Activated gamma-delta T cell treated with anti-CD3 and anti-CD28 coated beads, Interleukin-2, amount 50 U/mL, for 16 hours (primary cell): ENCODE data around the gene C15orf62.

Source experiments
- DNase-seq: peaks from one replicate; pipeline ENCODE4 v3.0.0-alpha.2; 2020; ENCODE audit warnings: low read depth

Gene C15orf62

DNA sequence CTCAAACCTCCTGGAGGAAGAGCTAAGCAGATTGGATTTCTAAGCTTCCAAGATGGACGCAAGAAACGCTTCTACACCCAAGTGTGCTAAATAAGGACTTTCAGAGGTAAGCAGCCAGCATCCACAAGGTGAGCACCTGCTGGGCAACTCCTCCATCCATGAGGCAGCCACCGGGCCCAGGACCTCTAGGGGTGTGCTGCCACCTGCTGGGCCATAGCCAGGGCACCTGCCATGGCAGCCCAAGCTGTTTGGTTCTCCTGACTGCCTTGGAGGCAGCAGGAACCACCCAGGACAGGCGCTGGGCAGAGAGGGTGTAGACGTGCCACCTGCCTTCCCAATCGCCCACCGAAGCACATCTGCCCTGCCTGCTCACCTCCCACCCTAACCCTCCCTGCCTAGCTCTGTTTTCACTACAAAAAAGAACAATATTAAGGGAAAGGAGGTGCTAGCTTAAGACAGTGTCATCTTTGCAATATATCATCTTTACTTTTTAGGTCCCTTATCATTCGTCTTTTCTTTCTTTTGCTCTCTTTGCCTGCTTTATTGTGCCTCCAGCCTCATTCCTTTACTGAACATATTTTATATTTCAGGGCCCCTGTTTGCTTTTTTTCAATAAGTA is 12.9 kb downstream of the C15orf62 start:
- DNase-seq: peak; percentile 65

DNA sequence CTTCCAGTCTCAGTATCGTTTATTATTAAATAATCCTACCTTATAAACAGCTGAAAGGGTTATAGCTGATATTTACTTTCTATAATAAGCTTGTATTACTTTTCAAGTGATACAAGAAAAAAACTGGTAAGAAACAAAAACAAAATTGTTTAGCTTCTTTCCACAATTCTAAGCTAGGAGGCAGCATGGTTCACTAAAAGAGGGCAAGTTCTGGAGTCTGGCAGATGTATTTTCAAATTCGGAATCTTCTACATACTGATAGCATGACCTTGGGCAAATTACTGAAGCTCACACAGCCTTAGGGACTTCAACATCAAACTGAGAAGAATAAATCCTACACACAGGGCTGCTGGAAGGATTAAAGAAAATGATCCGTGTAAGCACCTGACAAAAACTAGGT is 15.4 kb downstream of the C15orf62 start:
- no peak for DNase-seq

DNA sequence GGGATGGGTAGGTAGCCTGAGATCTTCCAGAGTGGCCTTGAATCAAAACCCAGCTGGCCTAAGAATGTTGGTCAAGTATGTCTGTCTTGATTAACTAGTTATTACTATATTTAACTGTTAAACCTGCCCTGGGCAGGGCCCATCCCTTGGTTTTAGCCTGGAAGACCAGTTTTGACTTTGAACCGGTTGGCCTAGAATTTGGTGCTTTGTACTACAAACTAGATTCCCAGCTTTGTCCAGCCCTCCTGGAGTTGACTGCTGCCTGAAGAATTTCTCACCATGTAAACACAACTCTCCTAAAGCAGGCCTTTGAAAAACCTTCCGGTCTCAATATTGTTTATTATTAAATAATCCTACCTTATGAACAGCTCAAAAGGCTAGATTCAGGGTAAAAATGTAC is 16.0 kb downstream of the C15orf62 start:
- no peak for DNase-seq

DNA sequence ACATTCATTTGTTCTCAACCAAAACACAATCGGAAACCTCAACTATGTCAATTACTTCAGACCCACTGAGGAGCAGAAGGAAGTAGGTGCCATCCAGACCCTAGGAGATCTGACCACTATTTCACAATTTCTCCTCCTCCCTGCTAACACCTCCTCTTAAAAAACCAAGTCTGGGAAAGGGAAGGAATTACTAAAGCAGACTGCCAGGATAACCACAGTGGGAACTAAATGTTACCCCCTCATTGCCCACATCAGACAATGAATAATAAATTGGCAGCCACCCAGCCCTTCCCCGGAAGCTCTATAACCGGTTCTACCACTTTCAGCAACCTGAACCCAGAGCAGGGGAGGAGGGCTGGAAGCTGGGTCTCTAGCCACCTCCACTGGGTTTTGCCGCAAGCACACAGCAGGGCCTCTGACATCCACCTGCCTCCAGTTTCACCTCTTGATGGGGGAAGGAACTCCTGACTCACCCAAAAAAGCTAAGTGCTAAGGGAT is 17.6 kb downstream of the C15orf62 start:
- no peak for DNase-seq

DNA sequence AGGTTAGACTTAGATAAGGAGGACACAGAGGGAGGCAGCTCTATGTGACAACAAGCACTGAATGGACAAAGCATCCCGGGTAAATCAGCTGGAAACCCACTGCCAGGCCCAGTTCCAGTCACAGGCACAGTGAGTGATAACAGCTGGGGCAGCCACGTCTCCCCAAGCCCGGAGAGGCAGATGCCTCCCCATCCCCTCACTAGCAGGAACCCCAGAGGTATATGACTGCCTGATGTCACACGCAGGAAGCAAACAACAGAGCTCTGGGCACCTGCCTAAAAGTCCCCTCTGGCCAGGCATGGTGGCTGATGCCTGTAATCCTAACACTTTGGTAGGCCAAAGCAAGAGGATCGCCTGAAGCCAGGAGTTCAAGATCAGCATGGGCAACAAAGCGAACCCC is 18.2 kb downstream of the C15orf62 start:
- no peak for DNase-seq

DNA sequence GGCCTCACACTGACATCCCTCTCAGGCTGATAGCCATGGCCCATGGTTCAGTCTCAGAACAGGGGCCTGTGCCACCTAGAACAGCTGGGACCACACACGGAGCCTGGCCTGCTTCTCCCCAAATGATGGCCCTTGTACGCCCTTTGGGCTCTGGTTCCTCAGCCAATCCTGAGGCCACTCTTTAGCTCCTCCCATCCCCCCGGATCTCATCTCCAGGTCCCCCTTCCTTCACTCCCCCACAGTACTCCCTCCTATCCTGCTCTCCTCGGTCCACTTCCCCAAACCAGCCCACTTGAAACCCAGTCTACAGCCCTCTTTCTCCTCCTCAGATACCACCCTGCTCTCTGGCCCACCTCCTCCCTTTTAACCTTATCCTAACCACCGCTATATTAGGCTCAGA is 19.3 kb downstream of the C15orf62 start:
- DNase-seq: no peak

DNA sequence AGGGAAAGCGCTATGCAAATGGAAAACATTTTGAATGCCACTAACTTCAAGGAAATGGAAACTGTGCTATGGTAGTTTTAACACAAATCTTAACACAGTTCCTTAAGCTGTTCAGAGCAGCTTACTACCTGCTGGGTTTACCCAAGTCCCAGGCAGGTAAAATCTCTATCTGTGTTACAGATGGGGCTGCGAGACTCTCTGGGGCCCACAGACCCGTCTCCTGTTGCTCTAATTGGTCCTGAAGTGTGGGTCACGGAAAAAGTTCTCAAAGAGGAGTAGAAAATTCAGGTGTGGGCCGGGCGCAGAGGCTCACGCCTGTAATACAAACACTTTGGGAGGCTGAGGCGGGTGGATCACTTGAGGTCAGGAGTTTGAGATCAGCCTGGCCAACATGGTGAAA is 20.2 kb downstream of the C15orf62 start:
- DNase-seq: no peak

DNA sequence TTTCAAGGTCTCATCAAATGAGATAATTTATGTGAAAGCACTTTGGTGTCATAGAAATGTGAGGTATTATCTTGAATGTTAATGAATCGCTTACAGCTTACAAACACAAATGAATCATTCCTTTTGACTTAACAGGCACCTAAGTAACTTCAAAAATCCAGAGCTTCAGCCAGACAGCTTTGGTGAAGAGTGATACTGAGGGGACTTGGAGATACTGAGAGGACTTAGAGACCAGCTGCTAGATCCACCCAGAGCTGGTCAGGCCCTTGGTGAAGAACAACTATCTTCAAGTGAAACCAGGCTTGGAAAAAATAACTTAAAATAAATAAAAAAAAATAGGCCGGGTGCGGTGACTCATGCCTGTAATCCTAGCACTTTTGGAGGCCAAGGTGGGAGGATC is 20.9 kb downstream of the C15orf62 start:
- no peak for DNase-seq

DNA sequence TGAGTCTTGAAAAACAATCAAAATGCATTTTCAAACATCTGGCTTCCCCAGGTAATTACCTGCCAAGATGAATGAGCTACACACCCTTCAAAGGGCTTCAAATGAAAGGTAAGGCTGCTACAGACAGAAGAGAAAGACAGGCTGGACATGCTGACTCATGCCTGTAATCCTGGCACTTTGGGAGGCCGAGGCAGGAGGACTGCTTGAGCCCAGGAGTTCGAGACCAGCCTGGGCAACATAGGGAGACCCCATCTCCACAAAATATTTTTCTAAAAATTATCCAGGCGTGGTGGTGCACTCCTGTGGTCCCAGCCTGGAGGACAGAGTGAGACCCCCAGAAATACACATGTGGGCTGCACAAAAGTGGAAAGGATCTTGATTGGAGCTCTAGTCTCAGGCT is 22.6 kb downstream of the C15orf62 start:
- no peak for DNase-seq

DNA sequence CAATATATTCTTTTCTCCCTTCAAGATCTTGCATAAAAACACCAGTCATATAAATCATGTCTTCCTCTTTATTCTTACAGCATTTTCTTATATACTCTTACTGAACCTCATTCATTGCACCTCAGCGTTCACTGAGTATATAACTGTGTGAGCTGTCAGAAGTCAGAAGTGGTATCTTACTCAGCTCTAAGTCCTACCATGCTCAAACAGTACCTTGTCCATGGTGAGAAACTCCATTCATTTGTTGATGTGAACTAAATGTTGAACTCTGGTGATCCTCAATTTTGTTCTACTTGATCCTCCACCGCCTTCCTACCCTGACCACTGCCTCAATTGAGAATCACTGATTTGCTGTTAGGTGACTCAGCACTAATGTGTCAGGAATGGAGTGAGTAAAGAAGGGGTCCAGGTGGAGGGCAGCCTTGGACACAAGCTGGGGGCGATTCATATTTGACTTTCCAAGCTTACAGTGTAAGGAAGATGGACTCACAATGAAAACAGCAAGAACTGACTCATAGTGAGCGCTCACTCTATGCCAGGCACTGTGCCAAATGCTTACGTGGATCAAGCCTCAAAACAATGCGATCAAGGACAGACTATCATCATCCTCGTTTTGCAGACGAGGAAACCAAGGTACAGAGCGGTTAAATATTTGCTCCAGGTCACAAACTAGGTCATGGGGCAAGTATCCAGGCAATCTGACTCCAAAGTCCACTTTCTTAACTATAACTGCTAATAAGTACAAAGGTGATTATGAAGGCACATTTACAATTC is 23.6 kb downstream of the C15orf62 start:
- DNase-seq: no peak

DNA sequence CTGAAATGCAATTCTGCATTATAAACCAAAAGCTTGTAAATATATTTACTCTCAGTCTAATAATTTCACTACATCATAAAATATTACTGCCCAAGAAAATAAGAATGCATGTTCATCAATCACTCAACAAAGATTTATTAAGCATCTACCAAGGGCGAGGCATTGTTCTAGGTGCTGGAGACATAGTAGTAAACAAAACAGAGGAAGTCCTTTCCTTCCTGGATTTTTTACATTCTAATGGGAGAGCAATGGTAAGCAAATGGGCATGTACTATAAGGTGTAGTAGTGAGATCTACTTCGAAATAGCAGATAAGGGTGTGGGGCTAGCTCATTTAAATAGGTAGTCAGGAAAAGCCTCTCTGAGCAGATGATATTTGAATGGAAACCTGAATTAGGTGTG is 26.3 kb downstream of the C15orf62 start:
- DNase-seq: no peak

DNA sequence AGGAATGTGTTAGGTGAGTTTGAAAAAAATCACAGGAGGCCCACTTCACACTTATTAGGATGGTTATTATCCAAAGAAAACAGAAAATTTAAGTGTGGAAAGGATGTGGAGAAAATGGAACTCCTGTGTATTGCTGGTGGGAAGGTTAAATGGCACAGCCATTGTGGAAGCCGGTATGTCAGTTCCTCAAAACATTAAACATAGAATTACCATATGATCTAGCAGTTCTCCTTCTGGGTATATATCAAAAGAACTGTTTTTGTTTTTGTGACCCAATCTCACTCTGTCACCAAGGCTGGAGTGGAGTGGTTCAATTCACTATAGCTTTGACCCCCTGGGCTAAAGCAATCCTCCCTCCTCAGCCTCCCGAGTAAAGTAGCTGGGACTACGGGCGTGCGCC is 26.7 kb downstream of the C15orf62 start:
- no peak for DNase-seq

DNA sequence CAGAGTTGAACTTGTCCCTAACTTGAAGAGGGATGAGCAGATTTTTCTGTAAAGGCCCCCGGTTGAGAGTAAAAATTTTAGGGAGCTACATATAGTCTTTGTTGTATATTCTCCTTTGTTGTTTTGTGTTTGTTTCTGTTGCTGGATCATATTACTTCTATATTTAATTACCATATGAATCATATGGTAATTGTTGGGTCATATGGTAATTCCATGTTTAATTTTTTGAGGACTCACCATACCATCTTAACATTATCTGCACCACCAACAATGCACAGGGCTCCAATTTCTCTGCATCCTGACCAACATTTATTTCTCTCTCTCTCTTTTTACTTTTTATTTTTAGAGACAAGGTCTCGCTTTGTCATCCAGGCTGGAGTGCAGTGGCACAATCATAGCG is 29.7 kb downstream of the C15orf62 start:
- no peak for DNase-seq

DNA sequence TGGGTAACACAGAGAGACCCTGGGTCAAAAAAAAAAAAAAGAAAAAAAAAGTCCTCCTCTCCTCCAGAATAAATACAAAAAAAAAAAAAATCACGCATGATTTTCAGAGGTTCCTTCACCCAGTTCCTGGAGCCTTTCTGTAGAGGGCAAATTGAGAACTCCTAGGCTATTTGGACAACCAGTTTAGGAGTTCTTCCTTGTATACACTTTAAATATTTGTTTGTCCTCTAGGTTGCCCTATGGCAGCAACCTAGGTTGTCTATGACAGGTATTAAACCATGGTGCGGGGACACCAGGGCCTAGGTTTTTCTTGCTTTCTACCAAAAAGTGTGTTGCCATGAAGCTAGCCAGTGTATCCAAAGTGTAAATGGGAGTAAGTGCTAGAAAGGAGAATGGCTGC is 33.3 kb downstream of the C15orf62 start:
- DNase-seq: no peak

DNA sequence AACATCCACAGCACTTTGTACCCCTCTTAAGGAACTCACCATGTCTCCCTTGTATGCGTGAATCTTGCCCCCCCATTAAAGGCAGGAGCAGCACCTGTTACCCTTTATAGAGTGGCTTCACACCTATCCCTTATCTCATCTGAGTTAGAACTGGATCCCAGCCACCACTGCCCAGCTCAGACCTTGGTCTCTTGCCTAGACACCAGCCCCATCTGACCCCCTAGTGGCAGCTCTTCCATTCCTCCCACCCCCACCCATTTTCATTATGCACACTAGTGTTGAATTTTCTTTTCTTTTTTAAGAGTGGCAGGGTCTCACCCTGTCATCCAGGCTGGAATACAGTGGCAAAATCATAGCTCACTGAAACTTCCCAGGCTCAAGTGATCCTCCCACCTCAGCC is 33.9 kb downstream of the C15orf62 start:
- DNase-seq: no peak

DNA sequence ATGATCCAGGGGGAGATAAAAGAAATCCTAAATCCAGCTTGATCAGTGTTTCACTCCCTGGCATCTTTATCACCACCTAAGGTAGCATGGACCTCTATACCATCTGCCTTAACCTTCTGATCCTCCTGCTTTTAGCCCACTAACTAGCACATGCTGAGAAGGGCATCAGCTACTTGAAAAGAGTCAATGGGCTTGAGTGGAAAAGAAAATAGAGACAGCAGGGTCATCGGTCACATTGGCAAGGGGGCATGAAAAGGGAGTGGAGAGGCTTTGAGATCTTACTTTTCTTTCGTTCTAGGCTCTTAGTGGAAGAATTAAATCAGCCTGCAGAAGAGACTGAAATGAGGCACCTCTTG is 36.9 kb downstream of the C15orf62 start:
- DNase-seq: no peak

DNA sequence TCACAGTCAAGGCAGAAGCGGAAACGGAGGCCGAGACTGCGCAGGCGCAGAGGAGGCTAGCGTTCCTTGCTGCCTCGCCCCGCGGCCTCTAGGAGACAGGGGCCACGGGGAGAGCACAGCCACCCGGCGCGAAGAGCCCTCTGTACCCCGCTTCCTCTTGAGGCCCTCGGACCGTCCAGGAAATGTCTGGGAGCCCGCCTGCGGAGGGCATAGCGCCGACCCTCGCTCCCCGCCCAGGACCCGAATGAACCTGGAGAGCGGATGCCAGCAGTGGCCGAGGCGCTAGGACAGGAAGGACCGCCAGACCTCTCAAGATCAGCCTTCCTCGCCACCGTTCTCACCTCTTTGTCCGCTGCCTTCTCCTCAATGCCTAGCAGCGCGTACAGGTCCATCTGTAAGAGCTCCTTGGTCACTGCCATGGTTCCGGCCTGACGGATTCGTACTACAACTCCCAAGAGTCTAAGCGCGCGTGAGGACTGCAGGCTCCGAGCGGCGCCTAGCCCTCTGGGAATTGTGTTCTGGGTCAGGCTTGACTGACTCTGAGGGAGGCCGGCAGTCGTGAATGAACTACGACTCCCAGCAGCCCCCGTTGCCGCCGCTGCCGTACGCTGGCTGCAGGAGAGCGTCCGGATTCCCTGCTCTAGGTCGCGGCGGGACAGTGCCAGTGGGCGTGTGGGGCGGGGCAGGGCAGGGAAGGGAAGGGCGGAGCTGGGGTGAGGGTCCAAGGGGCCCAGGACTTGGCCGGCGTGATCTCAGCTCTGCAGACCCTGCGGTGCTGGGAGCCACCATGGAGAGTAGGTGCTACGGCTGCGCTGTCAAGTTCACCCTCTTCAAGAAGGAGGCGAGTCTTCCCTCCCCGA is 37.5 kb downstream of the C15orf62 start, which contains the start of the genes DNAJC17 and ZFYVE19:
Gene DNAJC17, minus strand, starts transcription at position 446 of the 860 bp plus-strand sequence. Its CDS starts 27 bp downstream, at position 419.
Gene ZFYVE19, plus strand, starts transcription at position 62 of the 860 bp plus-strand sequence. Its CDS starts 501 bp downstream, at position 563.
- DNase-seq: peak; percentile 87

DNA sequence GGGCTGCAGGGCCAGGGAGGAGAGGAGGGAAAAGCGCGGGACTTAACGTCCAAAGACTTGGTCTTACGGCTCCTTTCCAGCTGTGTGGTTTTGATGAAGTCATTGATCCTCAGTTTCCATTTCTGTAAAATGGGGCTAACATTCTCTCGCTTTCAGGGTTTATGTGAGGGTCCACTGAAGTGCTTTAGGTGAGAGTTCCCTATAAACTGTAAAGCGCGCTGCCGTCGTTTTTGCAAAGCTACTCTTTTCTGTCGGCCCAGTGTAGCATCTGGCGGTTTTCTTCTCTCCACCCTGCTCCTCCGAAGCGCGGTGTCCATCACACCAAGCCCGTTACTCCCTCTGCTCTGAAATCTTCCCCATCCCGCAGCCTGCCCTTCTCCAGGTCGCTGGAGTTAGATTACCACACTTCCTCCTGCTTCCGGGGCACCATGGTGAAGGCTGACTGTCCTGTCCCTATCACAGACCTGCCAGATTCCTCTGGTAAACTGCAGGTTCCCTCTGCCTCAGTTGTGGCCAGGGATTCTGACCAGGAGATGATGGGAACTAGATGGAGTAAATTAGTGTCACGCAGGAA is 38.2 kb downstream of the C15orf62 start:
- DNase-seq: no peak

DNA sequence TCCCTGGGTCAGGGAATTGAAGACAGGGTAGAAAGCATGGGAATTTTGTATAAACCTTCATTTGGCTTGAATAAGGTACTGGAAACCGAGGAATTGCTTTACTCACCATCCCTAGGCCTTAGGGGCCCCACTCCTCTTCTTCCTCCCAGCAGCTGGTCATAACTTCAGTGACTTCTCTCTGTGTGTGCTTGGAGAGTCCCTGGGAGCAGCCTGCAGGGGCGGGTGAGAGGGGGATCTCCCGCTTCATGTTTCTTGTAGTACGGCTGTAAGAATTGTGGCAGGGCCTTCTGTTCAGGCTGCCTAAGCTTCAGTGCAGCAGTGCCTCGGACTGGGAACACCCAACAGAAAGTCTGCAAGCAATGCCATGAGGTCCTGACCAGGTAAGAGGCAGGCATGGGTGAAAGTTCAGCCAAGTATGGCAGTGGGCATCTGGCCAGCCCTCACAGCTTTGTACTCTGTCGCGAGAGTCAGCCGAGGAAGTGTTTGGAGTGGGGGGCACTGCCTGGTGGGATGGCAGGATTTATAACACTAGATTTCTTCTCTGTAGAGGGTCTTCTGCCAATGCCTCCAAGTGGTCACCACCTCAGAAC is 39.2 kb downstream of the C15orf62 start:
- DNase-seq: no peak

DNA sequence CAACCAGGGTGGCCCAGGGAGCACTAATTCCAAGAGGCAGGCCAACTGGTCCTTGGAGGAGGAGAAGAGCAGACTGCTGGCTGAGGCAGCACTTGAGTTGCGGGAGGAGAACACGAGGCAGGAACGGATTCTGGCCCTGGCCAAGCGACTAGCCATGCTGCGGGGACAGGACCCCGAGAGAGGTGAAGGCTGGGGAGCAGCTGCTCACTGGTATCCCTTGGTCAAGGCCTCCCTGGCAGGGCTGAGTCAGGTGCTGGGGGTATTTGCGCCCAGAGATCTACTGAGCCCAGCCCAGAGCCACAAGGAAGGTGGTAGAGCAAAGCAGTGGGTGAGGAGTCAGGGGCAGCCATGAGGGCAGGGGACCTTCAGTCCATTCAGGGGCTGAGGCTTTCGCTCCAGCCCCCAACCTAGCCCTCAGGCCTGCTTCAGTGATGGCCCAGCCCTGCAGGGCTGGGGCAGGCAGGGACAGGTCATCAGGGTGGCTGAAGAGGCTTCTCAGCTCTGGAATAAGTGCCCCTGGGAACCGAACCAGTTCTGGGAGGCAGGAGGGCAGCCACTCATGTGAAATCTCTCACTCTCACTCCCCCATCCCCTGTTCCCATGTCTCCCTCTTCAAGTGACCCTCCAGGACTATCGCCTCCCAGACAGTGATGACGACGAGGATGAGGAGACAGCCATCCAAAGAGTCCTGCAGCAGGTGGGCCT is 43.1 kb downstream of the C15orf62 start:
- no peak for DNase-seq

DNA sequence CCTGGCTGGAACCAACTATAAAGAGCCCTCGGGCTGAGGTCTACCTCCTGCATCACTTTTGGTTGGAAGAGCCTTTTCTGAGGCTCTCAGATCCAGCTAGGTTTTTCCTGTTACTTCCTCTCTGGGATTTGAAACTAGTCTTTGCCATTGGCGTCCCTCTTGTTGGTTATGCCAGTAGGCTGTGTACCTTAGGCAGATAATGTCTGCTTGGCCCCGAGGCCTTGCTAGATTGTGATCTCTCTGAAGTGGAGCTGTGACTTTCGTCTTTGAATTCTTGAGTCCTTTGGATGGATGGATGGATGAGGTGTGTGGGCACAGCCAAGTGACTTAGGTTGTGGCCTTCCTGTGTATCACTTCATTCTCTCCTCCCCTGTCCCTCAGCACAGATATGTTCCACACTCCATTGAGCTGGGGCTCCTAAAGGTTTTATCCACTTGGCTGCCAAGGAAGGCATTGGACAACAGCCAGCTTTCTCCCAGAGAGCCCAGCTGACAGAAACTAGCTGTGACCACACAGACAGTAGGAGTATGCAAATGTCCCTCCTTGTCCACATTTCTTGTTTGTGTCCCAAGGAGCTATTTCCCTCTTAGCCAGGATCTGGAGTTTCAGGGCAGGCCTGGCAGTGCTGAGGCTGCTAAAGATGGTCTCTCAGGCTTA is 45.4 kb downstream of the C15orf62 start:
- DNase-seq: no peak
